MM.1S (cell line): Measurements from ENCODE around the gene C17orf58.

Source experiments
- DNase-seq: peaks from one replicate; pipeline ENCODE4 v3.0.0-alpha.2; 2015
- H2AFZ ChIP-seq: fragments of 300-600 bp; sonication (generic); 2 replicates; pipeline ENCODE4 v1.6.0; 2016; ENCODE audit warnings: antibody characterized with exemption, low read length
- H3F3A ChIP-seq: fragments of 300-600 bp; sonication (generic); 2 replicates; pipeline ENCODE4 v1.6.1; 2016; ENCODE audit warnings: mild to moderate bottlenecking, antibody characterized with exemption, low read length, moderate library complexity, mixed read lengths; ENCODE audit not compliant: insufficient read depth
- H3K27ac ChIP-seq: fragments of 300-600 bp; sonication (generic); 2 replicates; pipeline ENCODE4 v1.5.1; 2016; ENCODE audit warnings: mild to moderate bottlenecking, low read length
- H3K27me3 ChIP-seq: fragments of 300-600 bp; sonication (generic); replicated peaks from 2 replicates; pipeline ENCODE4 v1.6.0; 2016; ENCODE audit warnings: low read length; ENCODE audit not compliant: insufficient read depth
- H3K36me3 ChIP-seq: fragments of 300-600 bp; sonication (generic); replicated peaks from 2 replicates; pipeline ENCODE4 v1.6.1; 2016; ENCODE audit warnings: mild to moderate bottlenecking, low read length, mixed read lengths; ENCODE audit not compliant: insufficient read depth
- H3K4me1 ChIP-seq: fragments of 300-600 bp; sonication (generic); 2 replicates; pipeline ENCODE4 v1.6.1; 2016; ENCODE audit warnings: low read length, mixed read lengths
- H3K4me2 ChIP-seq: fragments of 300-600 bp; sonication (generic); 2 replicates; pipeline ENCODE4 v1.6.0; 2016; ENCODE audit warnings: low read depth, low read length
- H3K4me3 ChIP-seq: fragments of 300-600 bp; sonication (generic); 2 replicates; pipeline ENCODE4 v1.5.1; 2016; ENCODE audit warnings: low read length, mixed read lengths
- H3K79me2 ChIP-seq: fragments of 300-600 bp; sonication (generic); 2 replicates; pipeline ENCODE4 v1.6.1; 2016; ENCODE audit warnings: mixed run types, low read length, mixed read lengths
- H3K9ac ChIP-seq: fragments of 300-600 bp; sonication (generic); 2 replicates; pipeline ENCODE4 v1.6.1; 2016; ENCODE audit warnings: low read length, mixed read lengths
- H3K9me2 ChIP-seq: fragments of 300-600 bp; sonication (generic); replicated peaks from 2 replicates; pipeline ENCODE4 v1.6.1; 2016; ENCODE audit warnings: mild to moderate bottlenecking, low read length, mixed read lengths; ENCODE audit not compliant: insufficient read depth
- H3K9me3 ChIP-seq: fragments of 300-600 bp; sonication (generic); replicated peaks from 2 replicates; pipeline ENCODE4 v1.6.1; 2016; ENCODE audit warnings: mild to moderate bottlenecking, low read length, mixed read lengths; ENCODE audit not compliant: insufficient read depth
- H4K20me1 ChIP-seq: fragments of 300-600 bp; sonication (generic); 2 replicates; pipeline ENCODE4 v1.6.1; 2016; ENCODE audit warnings: mild to moderate bottlenecking, low read length, moderate library complexity, mixed read lengths; ENCODE audit not compliant: insufficient read depth
- CTCF ChIP-seq: fragments of 300-600 bp; sonication (generic); IDR thresholded peaks from 2 replicates; pipeline ENCODE4 v1.5.1; 2016; ENCODE audit warnings: antibody characterized with exemption, low read length, mixed read lengths
- EZH2 ChIP-seq: fragments of 300-600 bp; sonication (generic); optimal IDR thresholded peaks from 2 replicates; pipeline ENCODE3; 2017; ENCODE audit warnings: low read depth, mild to moderate bottlenecking, antibody characterized with exemption, low read length, mixed read lengths
- EZH2phosphoT487 ChIP-seq: fragments of 300-600 bp; sonication (generic); IDR thresholded peaks from 2 replicates; pipeline ENCODE4 v1.6.1; 2018; ENCODE audit warnings: antibody characterized with exemption, low read length

Gene C17orf58

GRCh38 chr17:68016838-68017237 is 20.6 kb upstream of the C17orf58 start:
- Histone ChIP-seq H3K27ac (no peak overlapping the region), H2AFZ (no peak overlapping the region), H3K4me3 (no peak overlapping the region), H3K36me3 (no peaks in the 10 kb centered on the region), H4K20me1 (no peaks in the 10 kb centered on the region), H3K9ac (no peak overlapping the region), H3K79me2 (no peaks in the 10 kb centered on the region), H3K4me2 (no peak overlapping the region), H3K4me1 (peaks cover 5% of the 10 kb centered on the region), H3K9me2 (no peaks in the 10 kb centered on the region), H3K27me3 (no peaks in the 10 kb centered on the region), H3F3A (peaks cover 14% of the 10 kb centered on the region), H3K9me3 (no peaks in the 10 kb centered on the region)
- no peak for DNase-seq
- no peak for TF ChIP-seq EZH2
- no peak for TF ChIP-seq CTCF
- no peak for TF ChIP-seq EZH2phosphoT487

- no peaks in the 10 kb centered on the region for H3K27me3 ChIP-seq
- no peaks in the 10 kb centered on the region for H3K9me3 ChIP-seq
- H3F3A ChIP-seq: peaks cover 9% of the 10 kb centered on the region
- H3K79me2 ChIP-seq: no peaks in the 10 kb centered on the region
- no peak for DNase-seq
- no peak overlapping the region for H3K9ac ChIP-seq
- no peak overlapping the region for H3K4me3 ChIP-seq
- no peaks in the 10 kb centered on the region for H3K4me1 ChIP-seq
- no peaks in the 10 kb centered on the region for H3K9me2 ChIP-seq
- H3K27ac ChIP-seq: no peak overlapping the region
- no peak overlapping the region for H3K4me2 ChIP-seq
- TF ChIP-seq EZH2: no peak
- no peak for TF ChIP-seq CTCF
- TF ChIP-seq EZH2phosphoT487: no peak
- no peaks in the 10 kb centered on the region for H4K20me1 ChIP-seq
- no peaks in the 10 kb centered on the region for H3K36me3 ChIP-seq
- no peak overlapping the region for H2AFZ ChIP-seq
Observed at GRCh38 chr17:68015081-68015723, 18.9 kb upstream of the C17orf58 start.

- Histone ChIP-seq H3F3A (no peaks in the 10 kb centered on the region; the same call in 1 of the 2 replicates), H3K27me3 (no peaks in the 10 kb centered on the region), H3K9me3 (no peaks in the 10 kb centered on the region), H3K9ac (no peak overlapping the region), H3K4me3 (no peak overlapping the region), H3K9me2 (no peaks in the 10 kb centered on the region), H3K36me3 (no peaks in the 10 kb centered on the region), H3K79me2 (no peaks in the 10 kb centered on the region), H3K27ac (no peak overlapping the region), H2AFZ (no peak overlapping the region), H3K4me1 (no peaks in the 10 kb centered on the region), H4K20me1 (no peaks in the 10 kb centered on the region), H3K4me2 (no peak overlapping the region)
- TF ChIP-seq EZH2phosphoT487: no peak
- no peak for TF ChIP-seq EZH2
- TF ChIP-seq CTCF: no peak
- no peak for DNase-seq
Observed at GRCh38 chr17:68013385-68013784, 17.1 kb upstream of the C17orf58 start.
